GM19023 (cell line): ENCODE data around the gene NRP1.

ENCODE experiments used
- ATAC-seq: cut with Tn5 transposase; IDR thresholded peaks from one replicate; pipeline ENCODE4 v1.9.1; 2021; ENCODE audit warnings: mild to moderate bottlenecking, moderate library complexity; ENCODE audit not compliant: unreplicated experiment

Gene NRP1

DNA sequence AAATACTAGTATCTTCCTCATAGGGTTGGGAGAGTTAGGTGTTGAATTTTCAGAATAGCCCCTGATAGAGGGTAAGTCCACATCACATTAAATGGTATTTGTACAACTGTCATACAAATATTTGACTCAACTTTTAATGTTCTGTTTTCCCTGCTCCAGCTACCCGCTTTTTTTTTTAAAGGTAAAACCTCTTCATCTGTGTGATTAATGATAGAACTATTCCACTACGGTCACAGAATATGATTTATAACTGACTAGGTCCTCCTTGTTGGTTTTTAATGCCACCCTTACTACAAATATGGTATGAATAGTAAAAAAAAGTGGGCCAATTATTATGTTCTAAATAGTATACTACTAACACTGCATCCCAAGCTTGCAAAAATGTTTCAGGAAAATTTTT is 15.6 kb upstream of the NRP1 start:
- no peak for ATAC-seq

DNA sequence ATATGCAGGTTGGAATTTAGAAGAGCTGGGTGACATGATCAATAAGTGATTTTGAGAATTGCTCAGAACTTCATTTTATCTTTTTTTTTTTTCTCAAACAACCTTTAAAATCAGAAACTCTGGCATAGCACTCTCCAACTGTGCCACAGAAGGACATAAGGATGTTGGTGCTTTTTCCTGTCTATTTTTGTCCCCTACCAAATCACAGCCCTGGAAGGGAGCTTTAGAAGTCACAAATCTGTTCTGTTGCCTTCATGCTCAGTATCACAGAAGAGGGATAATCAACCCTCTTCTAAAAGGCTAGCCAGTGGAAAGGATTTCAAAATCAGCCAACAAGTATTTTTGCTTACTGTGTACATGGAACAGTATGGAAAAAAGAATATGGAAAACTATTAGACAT is 14.8 kb upstream of the NRP1 start:
- ATAC-seq, result no peak

DNA sequence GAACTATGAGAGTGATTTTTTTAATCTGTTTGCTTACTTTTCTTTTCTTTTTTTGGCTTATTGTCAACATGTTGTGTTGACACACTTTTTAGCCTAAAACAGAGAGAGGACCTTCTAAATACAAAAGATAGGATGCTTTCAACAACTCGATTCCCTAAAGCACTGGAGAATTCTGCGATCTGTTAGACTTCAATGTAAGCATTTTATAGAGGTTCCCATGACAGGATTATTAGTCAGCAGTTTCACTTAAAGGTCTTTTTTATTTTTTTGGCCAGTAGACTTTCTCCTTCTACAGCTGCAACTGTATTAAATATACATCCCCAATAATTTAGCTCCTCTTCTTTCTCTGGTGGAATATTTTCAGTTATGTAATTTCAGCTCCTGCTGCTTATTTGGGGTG is 12.7 kb upstream of the NRP1 start:
- no peak for ATAC-seq

DNA sequence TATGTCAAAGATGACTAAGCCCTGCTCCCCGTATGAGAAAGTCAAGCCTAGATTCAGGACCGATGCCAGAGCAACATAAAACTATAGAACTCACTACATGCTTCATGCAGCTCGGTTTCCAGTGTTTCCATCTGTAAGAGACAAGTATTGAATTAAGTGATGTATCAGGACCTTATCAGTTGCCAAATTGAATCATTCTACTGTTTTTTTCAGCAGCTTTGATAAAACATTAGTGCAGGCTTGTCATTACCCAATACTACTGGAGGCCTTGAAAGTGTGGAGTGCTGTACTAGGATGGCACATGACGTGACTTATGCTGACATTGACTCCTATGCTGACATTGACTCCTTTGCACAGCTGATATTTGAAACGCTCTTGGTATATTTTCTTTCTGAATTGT is 10.8 kb upstream of the NRP1 start:
- ATAC-seq, result no peak

DNA sequence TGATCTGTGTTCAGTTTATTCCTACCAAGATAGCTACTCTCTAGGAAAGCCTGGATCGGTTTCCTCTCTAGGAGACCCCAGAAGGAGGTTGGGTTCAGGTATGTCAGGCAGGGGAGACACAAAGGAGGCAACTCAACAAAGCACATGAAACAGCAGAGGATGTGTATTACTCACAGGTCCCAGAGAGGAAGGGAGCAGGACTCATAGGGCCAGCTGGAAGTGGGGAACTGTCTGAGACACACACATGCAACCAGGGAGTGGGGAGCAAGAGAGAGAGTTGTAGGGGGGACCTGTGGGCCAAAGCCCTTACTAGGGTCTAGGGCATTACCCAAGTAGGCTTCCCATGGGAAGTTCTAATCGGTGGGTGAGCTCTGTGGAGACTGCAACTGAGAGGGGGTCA is 10.2 kb upstream of the NRP1 start:
- no peak for ATAC-seq

DNA sequence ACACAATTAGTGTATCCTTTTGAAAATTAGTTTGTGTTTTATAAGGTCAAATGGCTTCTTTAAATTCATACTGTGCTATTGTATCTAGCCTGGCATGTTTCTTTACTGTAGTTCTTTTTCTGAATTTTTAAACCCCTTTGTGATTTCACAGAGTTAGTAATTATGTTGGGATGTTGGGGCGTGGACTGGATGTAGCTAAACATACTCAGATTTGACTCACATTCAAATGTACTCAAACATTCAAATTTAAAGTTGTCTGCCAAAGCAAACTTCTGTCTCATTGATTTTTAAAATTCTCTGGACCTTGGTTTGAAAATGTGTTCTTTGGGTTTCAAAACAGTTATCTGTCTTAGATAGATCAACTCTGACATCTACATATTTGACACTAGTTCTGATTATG is 7.2 kb upstream of the NRP1 start:
- no peak for ATAC-seq

DNA sequence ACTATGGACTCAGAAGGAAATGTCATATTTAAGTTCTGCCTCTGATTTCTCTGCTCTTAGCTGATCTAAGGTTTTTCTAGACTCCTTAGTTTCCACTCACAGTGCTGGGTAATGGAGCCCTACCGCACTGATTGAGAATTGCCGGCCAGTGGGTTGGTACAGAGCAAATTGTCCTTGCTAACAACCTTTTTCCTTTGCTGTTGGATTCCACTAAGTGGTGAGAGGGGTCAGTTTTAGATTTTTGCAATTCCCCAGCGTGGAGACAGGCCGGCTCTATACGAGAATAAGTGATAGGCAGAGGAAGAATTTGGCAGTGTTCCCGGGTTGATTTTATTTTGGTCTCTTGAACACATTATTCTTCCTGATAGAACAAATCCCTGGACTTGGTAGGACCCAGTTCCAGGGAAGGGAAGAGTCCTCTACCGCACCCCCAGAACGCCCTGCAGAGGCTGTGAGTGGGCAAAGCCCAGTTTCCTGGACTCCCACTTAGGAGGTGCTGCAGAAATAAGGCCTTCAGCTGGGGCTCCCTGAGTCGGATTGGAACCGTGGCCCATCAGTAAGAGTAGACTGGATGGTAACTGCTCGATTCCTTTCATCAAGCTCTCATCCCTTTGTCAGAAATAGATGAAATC is 3.0 kb upstream of the NRP1 start:
- ATAC-seq, result no peak

DNA sequence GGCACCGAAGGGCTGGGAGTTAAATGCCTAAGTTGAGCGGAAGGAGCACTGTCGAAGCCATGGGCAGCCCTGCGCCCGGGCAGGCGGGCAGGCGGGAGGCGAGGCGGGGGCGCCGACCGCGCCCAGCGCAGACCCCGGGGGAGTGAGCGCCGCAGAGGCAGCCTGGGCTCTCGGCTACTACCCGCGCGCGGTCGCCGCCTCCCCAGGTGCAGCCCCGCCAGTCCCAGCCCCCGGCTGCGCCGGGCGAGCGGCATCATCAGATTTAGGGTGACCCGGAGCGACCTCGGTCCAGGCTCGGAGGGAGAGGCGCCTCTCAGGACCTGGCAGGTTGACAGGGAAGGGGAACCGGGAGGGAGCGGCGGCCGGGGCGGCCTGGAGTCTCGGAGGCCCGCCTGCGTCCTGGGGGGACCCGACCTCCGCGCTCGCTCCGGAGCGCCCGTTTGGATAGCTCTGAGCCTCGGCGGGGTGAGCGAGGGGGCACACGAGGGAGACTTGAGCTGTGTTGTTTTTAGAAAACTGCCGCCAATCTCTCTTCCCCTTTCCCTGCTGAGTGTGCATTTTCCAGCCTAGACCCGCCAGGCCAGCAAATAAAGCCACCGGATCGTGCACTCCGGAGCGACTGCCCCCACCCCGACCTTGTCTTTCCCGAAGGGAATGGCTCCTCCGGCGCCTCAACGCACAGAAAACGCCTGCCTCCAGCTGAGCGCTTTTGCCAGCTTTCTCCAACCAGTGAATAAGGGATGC is 2.3 kb upstream of the NRP1 start:
- ATAC-seq, result no peak

DNA sequence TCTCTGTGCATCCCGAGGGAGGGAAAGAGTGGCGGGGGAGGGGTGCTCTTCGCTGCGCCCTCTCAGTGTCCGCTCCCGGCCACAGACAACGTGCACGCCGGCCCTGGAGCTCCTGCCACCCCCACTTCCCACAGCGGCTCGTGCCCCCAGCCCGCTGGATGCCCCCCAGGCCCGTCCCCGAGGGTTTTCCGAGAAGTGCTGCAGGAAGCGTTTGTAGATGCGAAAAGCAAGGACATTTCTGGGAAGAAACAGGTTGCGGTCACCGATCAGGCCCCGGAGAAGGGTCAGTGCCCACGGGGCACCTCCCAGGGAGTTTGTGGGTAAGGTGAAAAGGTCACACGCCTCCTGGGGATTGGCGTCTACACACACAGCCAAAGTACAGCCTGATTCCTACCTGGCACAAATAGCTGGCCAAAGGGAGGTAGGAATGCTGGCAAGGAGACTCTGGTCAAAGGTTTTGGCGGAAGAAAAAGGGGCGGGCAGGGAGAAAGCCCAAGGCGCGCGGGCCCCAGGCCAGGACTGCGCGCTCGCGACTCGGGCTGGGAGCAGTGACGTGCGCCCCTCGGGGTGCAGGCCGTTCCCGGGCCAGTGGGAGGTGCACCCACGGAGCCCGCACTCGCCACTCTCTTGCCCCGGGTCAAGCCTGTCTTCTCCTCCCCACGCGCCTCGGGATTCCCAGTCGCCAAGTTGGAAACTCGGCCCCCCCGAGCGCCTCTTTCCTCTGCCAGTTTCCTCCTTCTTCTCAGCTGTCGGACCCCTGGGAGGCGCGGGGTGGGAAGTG is 1.5 kb upstream of the NRP1 start:
- ATAC-seq, result no peak

DNA sequence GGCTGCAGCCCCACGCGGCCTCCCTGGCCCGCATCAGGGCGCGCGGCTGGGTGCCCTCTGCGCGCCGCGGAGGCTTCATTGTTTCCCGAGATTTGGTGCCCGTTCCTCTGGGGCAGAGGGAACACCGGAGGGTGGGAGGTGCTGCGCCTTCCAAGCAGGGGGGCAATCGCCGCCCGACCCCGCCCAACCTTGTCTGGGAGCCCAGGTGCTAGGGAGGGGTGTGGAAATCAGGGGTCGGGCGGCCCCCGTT is 1.0 kb upstream of the NRP1 start:
- ATAC-seq, result no peak

DNA sequence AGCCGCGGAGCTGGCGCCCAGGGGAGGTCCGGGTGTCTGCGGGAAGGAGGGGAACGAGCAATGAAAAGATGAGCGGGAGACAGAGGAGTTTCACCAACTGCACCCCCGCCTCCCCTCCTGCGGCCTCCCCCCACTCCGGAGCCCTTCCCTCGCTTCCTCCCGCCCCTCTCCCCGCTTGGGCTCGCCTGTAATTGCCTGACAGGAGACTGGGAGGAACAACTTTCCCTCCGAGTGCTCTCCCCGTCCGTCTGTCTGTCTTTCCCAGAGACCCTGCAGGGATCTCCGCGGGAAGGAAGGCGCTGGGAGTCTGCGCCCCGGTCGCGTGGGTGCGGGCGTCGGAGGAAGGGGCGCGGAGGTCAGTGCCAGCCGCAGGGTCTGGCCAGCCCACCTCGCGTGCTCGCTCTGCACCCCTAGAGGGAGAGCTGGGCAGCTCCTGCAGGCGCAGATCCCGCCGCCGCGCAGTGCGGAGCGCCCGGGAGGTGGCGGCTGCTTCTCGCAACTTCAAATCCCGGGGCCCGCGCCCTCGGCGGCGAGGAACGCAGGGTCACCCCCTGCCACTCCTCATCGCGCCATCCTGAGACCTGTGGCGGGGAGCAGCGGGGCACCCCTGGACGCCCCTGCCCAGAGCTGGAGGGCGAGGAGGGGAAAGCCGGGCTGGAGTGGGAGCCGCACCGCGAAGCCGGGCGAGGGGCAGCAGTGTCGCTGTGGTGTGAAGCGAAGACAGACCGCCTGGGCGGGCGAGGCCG is 511 bp upstream of the NRP1 start:
- ATAC-seq, result no peak

DNA sequence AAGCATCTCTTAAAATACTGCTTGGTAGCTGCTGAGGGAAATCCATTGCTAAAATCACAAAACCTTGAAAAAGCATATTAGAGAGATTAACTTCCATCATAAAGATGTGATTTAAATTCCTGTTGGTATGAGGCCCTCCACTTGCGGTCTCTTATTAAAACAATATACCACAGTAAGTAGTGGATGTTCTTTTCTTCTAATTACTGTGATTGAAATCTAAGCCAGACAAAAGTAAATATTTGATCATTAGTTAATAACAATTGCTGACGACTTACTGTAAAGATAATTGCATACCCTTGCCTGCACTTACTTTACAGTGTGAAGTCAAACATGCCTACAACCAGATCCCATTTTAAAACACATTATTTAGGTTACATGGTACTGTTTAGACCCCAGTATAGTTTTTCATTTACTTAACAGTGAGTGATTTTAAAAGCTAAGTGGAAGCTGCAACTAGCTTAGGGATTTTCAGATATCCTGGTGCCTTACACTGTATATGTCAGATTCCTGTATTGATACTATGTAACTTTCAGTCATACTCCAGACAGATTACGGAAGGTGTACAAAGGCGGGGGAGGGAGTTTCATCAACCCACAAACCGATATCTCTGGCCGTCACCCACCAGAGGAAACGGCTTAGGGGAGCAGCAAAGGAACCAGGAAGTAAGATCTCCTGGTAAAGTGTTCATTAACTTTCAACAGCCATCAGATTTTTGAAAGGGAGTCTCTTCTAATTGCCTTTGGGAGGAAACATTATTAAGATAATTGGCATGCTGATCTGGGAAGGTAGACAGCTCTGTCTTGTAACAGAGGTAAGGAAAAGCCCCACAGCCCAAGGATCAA is 986 bp downstream of the NRP1 start:
- ATAC-seq, result no peak

DNA sequence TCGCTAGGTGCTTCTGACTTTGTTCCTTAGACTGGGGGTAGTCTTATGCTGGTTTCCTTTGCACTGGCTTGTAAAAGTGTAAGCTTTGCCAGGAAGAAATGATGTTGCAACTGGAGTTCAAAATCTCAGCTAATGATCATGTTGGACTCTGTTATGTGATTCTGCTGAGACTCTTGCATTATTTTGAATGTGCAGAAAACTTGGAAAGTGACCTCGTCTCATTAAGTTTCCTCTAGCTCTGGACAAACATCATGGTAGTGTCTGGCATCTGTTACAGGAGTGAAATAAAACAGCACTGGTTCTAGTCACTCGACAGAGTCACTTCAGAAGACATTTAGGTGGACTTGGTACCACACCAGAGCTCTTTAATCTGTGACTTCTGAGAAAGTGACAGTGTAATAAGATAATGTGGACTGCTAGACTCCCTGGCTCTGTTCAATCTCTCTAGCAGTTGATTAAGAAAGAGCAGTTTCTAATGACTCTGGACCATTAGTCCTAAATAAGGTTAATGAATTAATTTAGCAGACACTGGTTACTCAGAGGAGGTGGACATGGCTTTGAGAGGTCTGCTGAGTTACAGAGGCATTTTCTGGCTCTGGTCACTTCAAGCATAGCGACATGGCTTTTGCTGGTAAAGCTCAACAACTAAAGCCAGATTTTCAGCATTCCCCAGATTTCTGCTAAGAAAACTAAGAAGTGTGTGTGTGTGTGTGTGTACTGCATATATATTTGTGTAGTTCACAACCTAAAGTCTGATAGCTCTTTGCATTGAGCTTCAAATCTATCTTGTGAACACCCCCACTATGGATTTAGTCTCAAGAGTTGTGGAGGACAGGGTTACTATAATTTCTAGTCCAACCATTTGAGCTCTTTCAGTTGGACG is 2.0 kb downstream of the NRP1 start:
- no peak for ATAC-seq

DNA sequence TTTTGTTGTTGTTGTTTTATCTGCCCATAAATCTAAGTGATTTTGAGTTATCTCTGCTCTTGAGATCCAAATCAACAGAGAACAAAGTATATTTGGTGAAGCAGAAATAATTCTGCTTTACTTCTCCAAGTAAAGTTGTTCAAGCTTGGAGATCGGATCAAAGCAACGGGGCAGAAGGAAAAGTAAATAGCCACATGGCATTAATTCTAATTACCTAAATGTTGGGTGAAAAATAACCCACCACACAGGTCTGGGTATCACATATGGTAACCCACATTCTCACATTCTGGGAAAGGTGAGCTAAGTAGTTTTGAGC is 3.1 kb downstream of the NRP1 start:
- ATAC-seq, result no peak

DNA sequence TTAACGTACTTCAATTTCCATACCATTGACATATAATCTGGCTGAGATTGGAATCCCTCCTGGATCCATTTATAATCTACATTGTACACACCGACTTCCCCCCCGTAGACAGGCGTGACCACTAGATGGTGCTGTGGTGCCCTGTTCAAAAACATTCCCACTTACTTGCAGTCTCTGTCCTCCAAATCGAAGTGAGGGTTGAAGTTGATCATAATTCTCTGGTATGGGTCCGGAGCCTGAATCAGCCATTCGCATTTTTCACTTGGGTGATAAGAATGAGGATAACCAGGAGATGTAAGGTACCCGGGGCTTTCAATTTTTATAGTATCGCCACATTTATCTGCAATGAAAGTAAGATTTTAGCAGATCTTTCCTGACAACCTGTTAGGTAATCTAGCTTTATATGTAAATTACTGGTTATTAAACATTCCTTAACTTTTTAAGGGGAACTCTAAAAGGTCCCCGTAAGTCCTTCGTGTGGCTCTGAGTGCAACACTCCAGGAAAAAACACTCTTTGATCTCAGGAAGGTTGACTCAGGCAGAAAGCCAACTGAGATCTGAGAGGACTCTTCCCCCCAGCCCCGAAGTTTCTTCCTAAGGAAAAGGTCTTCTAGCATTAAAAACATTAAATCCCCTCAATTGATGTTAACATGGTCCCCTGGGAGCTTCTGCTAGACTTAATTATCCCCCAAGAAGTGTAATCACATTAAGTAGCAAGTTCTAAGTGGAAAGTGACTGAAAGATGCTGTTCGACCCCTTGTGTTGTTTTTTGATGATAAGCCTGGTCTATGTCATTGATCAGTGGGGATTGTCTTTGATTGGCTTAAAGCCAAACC is 3.7 kb downstream of the NRP1 start:
- ATAC-seq, result no peak

DNA sequence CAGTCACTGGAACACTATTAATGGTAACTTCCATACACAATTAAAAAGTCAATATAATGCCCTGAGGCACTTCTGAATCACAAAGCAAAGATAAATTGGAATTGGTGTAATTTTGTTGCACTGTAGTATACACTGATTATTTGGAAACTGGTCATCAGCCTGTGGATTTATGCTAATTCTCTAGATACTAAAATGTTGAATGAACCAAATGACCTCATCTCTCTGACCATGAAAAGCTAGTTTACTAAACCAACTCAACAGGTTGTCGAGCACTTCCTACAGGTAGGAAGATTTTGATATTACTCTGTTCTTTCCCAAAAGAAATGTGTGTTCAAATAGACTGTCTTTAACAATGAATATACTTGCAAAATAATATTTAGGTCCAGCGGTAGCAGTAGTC is 5.3 kb downstream of the NRP1 start:
- no peak for ATAC-seq

DNA sequence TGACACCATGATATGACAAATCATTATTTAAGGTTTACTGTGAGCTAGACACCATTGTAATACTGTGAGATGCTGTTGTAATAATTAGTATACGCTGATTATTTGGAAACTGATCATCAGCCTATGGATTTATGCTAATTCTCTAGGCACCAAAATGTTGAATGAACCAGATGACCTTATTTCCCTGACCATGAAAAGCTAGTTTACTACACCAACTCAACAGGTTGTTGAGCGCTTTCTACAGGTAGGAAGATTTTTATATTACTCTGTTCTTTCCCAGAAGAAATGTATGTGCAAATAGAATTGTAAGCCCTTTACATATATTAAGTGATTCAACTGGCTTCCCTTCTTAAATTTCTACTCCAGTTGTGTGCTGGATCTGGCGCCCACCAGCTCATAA is 6.2 kb downstream of the NRP1 start:
- no peak for ATAC-seq

DNA sequence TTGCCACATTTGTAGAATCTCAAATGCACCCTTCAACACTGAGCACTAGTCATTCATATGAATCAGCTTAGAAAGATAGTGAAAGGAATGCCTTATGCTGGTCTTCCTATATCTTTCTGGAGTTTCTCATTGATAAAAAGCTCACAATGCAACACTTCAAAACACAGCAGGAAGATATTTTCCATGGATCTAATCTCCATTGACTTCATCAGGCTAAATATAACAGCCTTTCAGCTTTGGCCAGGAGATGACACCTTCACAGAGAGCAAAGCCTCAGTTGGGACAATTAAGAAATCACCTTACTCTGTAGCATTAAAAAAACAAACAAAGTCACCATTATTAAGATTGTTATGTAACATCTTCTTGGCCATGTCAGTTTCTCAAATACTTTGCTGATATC is 6.7 kb downstream of the NRP1 start:
- ATAC-seq, result no peak

DNA sequence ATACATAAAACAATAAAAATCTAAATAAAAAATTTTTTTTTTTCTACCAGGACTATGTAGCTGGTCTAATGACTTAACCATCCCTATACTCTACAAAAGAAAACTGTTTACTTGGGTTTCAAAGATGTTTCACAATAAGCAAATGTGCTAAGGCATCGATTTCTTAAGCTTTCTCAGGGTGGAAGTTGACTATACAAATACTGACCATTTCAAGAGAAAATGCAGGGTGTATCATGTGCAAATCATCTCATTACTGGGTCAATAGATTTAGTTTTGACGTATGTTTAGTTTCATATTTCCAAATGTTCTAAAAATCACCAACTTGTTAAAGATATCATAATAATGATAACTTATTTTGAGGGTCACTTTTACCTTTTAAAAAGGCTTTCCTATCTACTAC is 7.5 kb downstream of the NRP1 start:
- no peak for ATAC-seq
